Stimulated activated CD4-positive, alpha-beta T cell treated with anti-CD3 and anti-CD28 coated beads, TNF-alpha, amount 100 ng/mL, for 48 hours (primary cell): ENCODE data around the gene TSEN34.
"Not testable (repeated sequence)": the region's sequence is repeated elsewhere in the genome, so short reads cannot be mapped to it uniquely, and the experiment has no call there.

Experiments used
- DNase-seq, 3 donors: peaks; one replicate each; pipeline ENCODE4 v3.0.0-alpha.2; 2020; ENCODE audit warnings: low read depth in 3 of 3

TSEN34 gene

DNA sequence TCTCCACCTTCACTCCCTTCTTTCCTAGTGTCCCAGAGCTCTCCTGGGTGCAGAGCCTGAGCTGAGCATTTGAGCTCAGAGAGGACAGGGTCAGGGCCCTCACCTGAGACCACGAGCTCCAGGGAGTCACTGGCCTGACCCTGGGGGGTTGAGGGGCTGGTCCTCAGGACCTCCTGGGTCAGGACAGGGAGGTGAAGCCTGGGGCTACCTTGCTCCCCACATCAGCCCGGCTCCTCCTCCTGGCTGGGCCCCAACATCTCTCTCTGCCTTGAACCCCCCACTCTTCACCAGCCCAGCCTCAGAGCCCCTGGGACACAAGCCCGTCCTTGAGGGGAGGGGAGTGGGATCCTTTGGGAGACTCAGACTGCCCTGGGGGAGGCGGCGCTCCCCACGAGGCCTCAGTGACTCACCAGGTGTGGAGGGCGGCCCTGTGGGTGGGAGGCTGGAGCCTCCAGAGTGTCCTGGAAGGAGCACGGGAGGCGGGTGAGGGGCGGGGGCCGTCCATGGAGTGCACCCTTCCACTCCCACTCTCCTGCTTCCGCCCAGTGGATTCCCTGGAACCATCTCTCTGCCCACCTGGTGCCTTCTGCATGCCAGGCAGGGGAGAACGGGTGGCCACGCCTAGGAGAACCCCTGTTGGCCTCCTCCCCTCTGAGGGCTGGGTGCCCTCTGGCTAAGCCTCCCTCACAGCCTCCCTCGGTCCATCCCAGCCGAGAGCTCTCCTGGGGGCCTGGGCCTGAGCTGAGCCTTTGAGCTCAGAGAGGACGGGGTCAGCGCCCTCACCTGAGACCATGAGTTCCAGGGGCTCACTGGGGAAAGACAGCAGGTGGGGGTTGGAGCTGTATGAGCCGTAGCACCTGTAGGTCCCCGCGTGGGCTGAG is 48.6 kb downstream of the TSEN34 start:
- DNase-seq = not testable (repeated sequence)

DNA sequence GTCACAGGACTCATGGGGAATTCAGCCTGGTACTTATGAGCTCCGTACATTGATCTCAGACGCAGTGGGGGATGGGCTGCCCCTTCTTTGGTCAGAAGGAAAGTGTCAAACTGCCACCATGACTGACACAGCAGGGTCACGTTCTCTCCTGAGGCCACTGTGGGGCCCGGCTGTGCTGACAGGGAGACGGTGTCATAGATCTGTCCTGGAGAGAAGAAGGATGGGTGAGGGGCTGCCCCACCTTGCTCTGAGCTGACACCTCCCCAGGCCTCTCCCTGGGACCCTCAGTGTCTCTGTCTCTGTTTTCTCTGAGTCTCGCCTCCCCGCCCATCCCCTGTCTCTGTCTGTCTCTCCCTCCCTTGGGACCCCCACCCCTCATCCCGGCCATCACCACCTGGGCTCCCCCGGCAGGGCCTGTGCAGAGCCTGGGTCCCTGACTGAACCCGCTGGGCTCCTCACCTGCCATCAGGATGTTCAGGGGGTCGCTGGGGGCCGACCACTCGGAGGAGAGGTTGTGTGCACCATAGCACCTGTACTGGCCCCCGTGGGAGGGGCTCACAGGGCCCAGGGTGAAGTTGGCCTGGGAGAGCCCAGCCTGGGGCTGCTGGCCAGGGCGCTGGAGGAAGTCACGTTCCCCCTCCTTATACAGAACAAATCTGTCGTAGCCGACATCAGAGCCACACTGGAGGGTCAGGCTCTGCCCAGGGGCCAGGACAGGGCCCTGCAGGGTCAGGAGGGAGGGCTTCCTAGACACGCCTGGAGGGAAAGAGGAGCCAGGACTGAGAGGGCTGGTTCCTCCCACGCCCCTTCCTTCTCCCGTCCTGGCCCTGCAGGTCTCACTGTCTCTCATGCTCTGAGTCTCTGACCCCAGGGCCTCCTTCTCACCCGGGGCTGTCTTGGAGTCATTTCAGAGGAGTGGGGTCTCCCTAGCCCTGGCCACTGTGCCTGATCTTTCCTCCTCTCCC is 49.5 kb downstream of the TSEN34 start:
- DNase-seq = not testable (repeated sequence)

DNA sequence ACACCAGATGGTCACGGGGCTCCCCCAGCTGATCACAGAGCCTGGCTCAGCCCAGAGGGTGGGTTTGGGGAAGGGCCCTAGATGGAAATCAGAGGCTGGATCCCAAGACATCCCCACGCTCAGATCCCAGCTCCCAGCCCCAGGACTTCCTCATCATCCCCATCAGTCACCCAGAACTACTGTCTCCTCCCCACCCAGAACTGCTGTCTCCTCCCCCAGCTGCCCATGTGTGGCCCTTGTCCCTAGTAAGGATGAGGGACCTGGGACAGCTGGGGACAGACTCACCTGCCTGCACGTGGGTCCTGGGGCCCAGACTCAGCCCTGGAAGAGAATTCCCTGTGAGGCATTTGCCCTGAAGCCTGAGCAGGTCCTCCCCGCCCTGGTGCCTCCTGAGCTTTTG is 51.1 kb downstream of the TSEN34 start:
- not testable (repeated sequence) for DNase-seq

- not testable (repeated sequence) for DNase-seq
These were observed 51.5 kb downstream of the TSEN34 start, which contains the start of gene LILRA6 for GRCh38 chr19:54242646-54243045. LILRA6 (minus strand) TSS chr19:54242790.

DNA sequence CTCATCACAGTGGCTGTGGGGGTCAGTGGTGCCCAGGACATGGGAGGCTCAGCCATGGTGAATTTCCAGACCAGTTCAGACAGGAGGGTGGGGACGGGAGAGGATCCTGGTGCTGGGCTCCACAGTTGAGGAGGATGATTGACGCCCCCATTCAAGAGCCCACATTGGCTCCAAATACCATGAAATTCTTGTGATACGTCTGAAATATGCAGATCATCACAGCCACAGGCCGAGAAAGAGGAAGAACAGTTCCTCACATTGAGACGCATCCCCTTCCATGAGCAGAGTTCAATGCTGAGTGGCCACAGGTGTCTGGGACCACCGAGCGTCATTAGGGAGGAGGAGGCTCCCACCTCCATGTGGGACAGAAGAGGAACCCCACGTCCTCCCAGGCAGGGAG is 52.7 kb downstream of the TSEN34 start:
- not testable (repeated sequence) for DNase-seq
